ENCODE data around the gene KRTAP2-3. TPM values are rescaled to one million over a fixed set of nuclear protein-coding genes. Genes with fewer than 3 reads are reported as not detected.
"Not testable (repeated sequence)": the region's sequence is repeated elsewhere in the genome, so short reads cannot be mapped to it uniquely, and the experiment has no call there.

The KRTAP2-3 gene
- total RNA-seq, 1 donor from 2014 or later = not detected

DNA sequence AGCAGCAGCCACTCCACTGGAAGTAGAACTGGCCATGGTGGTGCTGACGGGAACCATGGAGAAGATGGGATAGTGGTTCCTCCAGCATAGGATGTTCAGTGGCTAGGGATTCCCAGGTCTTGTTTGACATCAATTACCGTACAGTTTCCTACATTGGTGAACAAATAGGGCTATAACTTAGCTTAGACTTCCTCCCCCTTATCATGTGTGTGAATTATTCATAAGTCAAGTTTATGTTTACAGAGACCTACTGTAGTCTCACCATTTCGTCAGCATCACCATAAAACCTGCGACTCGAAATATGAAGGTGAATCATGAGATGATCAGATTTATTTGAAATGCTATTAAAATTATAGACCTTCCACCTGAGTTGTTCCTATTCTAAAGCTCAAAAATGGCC, 1.2 kb downstream of the KRTAP2-3 start:
- Mint-ChIP-seq H3K27ac (no peak overlapping the region), H3K36me3 (no peaks in the 10 kb centered on the region), H3K27me3 (no peaks in the 10 kb centered on the region), H3K4me3 (no peak overlapping the region), H3K9me3 (peaks cover 10% of the 10 kb centered on the region), H3K4me1 (ENCODE audit: unreplicated experiment) (peaks cover 18% of the 10 kb centered on the region)
- DNase-seq (ENCODE audit: extremely low spot score, unreplicated experiment) = no peak
- TF ChIP-seq, protein P1, sequence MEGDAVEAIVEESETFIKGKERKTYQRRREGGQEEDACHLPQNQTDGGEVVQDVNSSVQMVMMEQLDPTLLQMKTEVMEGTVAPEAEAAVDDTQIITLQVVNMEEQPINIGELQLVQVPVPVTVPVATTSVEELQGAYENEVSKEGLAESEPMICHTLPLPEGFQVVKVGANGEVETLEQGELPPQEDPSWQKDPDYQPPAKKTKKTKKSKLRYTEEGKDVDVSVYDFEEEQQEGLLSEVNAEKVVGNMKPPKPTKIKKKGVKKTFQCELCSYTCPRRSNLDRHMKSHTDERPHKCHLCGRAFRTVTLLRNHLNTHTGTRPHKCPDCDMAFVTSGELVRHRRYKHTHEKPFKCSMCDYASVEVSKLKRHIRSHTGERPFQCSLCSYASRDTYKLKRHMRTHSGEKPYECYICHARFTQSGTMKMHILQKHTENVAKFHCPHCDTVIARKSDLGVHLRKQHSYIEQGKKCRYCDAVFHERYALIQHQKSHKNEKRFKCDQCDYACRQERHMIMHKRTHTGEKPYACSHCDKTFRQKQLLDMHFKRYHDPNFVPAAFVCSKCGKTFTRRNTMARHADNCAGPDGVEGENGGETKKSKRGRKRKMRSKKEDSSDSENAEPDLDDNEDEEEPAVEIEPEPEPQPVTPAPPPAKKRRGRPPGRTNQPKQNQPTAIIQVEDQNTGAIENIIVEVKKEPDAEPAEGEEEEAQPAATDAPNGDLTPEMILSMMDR (conservative IDR thresholded peaks at IDR 0.05) = no peak

DNA sequence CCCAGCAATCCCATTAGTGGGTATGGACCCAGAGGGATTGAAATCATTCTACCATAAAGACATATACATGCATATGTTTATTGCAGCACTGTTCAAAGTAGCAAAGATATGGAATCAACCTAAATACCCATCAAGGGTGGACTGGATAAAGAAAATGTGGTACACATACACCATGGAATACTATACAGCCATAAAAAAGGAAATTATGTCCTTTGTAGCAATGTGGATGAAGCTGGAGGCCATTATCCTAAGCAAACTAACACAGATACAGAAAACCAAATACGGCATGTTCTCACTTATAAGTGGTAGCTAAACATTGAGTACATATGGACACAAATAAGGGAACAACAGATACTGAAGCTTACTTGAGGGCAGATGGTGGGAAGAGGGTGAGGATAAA, 2.4 kb downstream of the KRTAP2-3 start:
- H3K27me3 Mint-ChIP-seq = no peaks in the 10 kb centered on the region
- peaks cover 18% of the 10 kb centered on the region for H3K4me1 Mint-ChIP-seq (ENCODE audit: unreplicated experiment)
- no peaks in the 10 kb centered on the region for H3K36me3 Mint-ChIP-seq
- TF ChIP-seq, protein P1 (conservative IDR thresholded peaks at IDR 0.05) = no peak
- no peak for DNase-seq (ENCODE audit: extremely low spot score, unreplicated experiment)
- peaks cover 10% of the 10 kb centered on the region for H3K9me3 Mint-ChIP-seq
- H3K27ac Mint-ChIP-seq = no peak overlapping the region
- H3K4me3 Mint-ChIP-seq = no peak overlapping the region

DNA sequence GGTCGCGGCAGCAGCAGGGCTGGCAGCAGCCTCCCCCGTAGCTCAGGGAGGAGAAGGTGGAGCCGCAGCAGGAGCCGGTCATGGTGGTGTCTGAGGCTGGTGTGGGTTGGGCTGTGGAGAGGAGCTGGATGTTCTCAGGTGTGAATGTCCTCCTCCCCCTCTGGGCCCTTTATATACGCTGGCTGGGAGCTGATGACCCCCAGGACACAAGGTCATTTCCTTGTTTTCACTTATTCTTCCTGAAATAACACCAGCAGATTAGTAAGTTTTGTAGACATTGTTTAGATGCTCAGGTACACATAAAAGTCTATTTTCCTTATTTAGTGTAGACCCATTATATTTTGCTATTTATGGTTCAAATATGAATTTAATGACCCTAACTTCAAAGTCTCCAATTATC, 4.8 kb downstream of the KRTAP2-3 start, which contains the start of gene KRTAP2-2:
TSS of gene KRTAP2-2 (minus strand) at position 101 of the 400 bp plus-strand sequence. CDS start at position 82, 19 bp downstream.
- H3K27me3 Mint-ChIP-seq; H3K36me3 Mint-ChIP-seq; H3K27ac Mint-ChIP-seq; H3K4me1 Mint-ChIP-seq (ENCODE audit: unreplicated experiment); H3K4me3 Mint-ChIP-seq; DNase-seq (ENCODE audit: extremely low spot score, unreplicated experiment): not testable (repeated sequence)
- peaks cover 12% of the 10 kb centered on the region for H3K9me3 Mint-ChIP-seq

DNA sequence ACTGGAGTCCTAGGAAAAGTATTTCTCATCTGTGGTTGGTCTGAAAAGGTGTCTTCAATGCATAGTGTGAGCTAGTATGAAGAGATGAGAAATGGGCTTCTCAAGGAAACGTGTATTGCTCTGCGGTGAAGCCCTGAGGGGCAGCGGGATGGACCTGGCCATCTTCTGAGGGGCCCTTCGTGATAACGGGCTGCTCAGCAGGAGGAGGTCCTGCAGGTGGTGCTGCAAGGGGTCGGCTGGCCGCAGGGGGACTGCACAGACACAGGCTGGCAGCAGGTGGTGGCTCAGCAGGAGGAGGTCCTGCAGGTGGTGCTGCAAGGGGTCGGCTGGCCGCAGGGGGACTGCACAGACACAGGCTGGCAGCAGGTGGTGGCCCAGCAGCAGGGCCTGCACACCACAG, 5.4 kb downstream of the KRTAP2-3 start:
- not testable (repeated sequence) for H3K36me3 Mint-ChIP-seq; H3K27ac Mint-ChIP-seq; H3K4me1 Mint-ChIP-seq (ENCODE audit: unreplicated experiment); H3K4me3 Mint-ChIP-seq; DNase-seq (ENCODE audit: extremely low spot score, unreplicated experiment); H3K27me3 Mint-ChIP-seq
- H3K9me3 Mint-ChIP-seq = peaks cover 11% of the 10 kb centered on the region

DNA sequence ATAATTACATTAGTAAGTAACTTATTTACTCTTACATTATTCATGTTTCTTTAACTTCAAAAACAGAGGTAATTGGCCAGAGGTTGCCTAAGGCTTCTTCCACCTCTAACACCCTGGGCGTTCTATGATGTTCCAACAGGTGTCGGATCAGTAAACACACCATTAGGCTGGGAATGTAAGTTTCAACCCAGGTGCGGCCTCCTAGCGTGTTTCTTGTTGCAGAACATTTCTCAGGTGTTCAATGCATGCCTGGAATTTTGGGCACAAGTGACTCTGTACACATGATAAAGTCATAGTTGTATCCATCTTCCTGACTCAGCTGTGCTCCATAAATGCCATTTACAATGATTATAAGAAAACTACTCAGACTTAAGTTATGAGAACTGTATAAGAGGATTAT, 5.9 kb downstream of the KRTAP2-3 start:
- H3K4me1 Mint-ChIP-seq (ENCODE audit: unreplicated experiment) = peaks cover 2% of the 10 kb centered on the region
- H3K4me3 Mint-ChIP-seq = no peak overlapping the region

DNA sequence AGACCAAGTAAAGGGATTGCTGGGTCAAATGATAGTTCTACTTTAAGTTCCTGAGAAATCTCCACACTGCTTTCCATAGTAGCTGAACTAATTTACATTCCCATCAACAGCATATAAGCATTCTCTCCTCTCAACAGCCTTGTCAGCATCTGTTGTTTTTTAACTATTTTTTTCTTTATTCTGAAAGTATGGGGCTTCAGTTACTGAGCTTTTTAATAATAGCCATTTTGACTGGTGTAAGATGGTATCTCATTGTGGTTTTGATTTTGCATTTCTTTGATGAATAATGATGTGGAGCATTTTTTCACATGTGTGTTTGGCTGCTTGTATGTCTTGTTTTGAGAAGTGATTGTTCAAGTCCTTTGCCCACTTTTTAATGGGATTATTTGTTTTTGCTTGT, 7.3 kb downstream of the KRTAP2-3 start:
- peaks cover 11% of the 10 kb centered on the region for H3K4me1 Mint-ChIP-seq (ENCODE audit: unreplicated experiment)
- H3K27me3 Mint-ChIP-seq = no peaks in the 10 kb centered on the region
- TF ChIP-seq, protein P1 (conservative IDR thresholded peaks at IDR 0.05) = no peak
- no peak overlapping the region for H3K4me3 Mint-ChIP-seq
- H3K9me3 Mint-ChIP-seq = peaks cover 11% of the 10 kb centered on the region
- H3K36me3 Mint-ChIP-seq = no peaks in the 10 kb centered on the region
- DNase-seq (ENCODE audit: extremely low spot score, unreplicated experiment) = no peak
- H3K27ac Mint-ChIP-seq = no peak overlapping the region

More for the DNA sequence above, 5.9 kb downstream of the KRTAP2-3 start:
- H3K9me3 Mint-ChIP-seq = peaks cover 11% of the 10 kb centered on the region
- DNase-seq (ENCODE audit: extremely low spot score, unreplicated experiment) = no peak
- TF ChIP-seq, protein P1 (conservative IDR thresholded peaks at IDR 0.05) = no peak
- H3K27ac Mint-ChIP-seq = no peak overlapping the region
- no peaks in the 10 kb centered on the region for H3K27me3 Mint-ChIP-seq
- no peaks in the 10 kb centered on the region for H3K36me3 Mint-ChIP-seq

DNA sequence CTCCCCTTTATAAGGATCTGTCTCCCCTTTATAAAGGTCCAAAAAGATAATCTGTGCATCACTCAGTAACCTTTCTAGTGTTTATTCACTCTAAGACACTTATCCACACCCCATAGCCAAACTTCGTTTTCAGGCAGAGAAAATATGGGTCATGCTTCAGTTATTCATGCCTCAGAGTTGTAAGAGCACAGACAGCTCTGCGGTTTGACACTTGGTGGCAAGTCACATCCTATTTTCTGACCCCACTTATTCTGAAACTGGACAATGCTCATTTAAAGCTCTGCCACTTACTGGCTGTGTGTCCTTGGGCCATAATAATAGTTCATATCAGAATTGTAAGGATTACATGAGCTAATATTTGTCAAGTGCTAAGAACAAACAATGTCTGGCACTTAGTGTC, 10.8 kb downstream of the KRTAP2-3 start:
- H3K4me1 Mint-ChIP-seq (ENCODE audit: unreplicated experiment) = peaks cover 11% of the 10 kb centered on the region
- peak overlapping the region; percentile 48 for H3K27ac Mint-ChIP-seq
- H3K36me3 Mint-ChIP-seq = no peaks in the 10 kb centered on the region
- TF ChIP-seq, protein P1 (conservative IDR thresholded peaks at IDR 0.05) = no peak
- no peak for DNase-seq (ENCODE audit: extremely low spot score, unreplicated experiment)
- peaks cover 6% of the 10 kb centered on the region for H3K9me3 Mint-ChIP-seq
- no peaks in the 10 kb centered on the region for H3K27me3 Mint-ChIP-seq
- H3K4me3 Mint-ChIP-seq = peak overlapping the region; percentile 20
